Body of pancreas (tissue), 4 donors: ENCODE data around the gene NRGN.

ENCODE experiments used
- CTCF ChIP-seq, 7 experiments: fragments of 450-650 bp in 4 of 7; fragments of 200-600 bp in 3 of 7; sonication (generic) in 3 of 7; IDR thresholded peaks; one replicate each; pipeline ENCODE4 v1.5.1; 2016 to 2019; ENCODE audit warnings: antibody characterized with exemption in 7 of 7
- POLR2A ChIP-seq, 3 donors: fragments of 450-650 bp; IDR thresholded peaks; one replicate each; pipeline ENCODE4 v1.6.1; 2016; ENCODE audit warnings: antibody characterized with exemption in 3 of 3, mild to moderate bottlenecking in 2 of 3

DNA sequence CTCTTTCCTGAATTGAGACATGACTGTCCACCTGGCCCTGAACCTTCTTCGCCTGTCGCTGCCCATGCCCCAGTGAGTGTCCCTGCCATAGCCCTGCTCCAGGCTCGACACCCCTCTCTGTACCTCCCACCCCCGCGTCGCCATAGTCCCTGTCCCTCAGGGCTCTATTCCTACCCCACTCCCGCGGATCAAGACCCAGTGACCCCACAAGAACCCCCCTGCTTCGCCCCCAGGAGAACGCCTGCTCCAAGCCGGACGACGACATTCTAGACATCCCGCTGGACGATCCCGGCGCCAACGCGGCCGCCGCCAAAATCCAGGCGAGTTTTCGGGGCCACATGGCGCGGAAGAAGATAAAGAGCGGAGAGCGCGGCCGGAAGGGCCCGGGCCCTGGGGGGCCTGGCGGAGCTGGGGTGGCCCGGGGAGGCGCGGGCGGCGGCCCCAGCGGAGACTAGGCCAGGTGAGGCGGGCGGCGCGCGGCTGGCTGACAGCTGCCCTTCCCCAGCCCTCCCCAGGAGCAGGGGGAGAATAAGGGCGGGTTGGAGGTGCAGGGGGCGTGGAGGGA is 5.6 kb downstream of the NRGN start:
- TF ChIP-seq CTCF (IDR thresholded peaks at IDR 0.05), result no peak
- TF ChIP-seq POLR2A (IDR thresholded peaks at IDR 0.05), result no peak
